Activated naive CD8-positive, alpha-beta T cell treated with anti-CD3 and anti-CD28 coated beads for 36 hours (primary cell): ENCODE results near the gene SPACA6. TPM values are rescaled to one million over a fixed set of nuclear protein-coding genes. Genes with fewer than 3 reads are reported as not detected.

Experiments
- DNase-seq: peaks from one replicate; pipeline ENCODE4 v3.0.0; 2021
- H3K27ac Mint-ChIP-seq: one replicate; pipeline ENCODE4 v1.8.0; 2022; ENCODE audit warnings: mild to moderate bottlenecking, moderate library complexity, mixed read lengths
- H3K27me3 Mint-ChIP-seq: one replicate; pipeline ENCODE4 v1.8.0; 2022; ENCODE audit warnings: mild to moderate bottlenecking, mixed read lengths
- H3K36me3 Mint-ChIP-seq: one replicate; pipeline ENCODE4 v1.8.0; 2021; ENCODE audit warnings: mild to moderate bottlenecking, mixed read lengths
- H3K4me1 Mint-ChIP-seq: one replicate; pipeline ENCODE4 v1.8.0; 2021; ENCODE audit warnings: mixed read lengths
- H3K4me3 Mint-ChIP-seq: one replicate; pipeline ENCODE4 v1.8.0; 2022; ENCODE audit warnings: mild to moderate bottlenecking, moderate library complexity, mixed read lengths
- H3K9me3 Mint-ChIP-seq: one replicate; pipeline ENCODE4 v1.8.0; 2022; ENCODE audit warnings: mixed read lengths
- total RNA-seq, 2 experiments: library from RNA; stranded (reverse); gene quantifications; one replicate each; pipeline ENCODE4 v1.2.3, GENCODE V29; 2021

The SPACA6 gene
- total RNA-seq, 2 experiments from 2014 or later = 2.0 to 2.1 TPM

DNA sequence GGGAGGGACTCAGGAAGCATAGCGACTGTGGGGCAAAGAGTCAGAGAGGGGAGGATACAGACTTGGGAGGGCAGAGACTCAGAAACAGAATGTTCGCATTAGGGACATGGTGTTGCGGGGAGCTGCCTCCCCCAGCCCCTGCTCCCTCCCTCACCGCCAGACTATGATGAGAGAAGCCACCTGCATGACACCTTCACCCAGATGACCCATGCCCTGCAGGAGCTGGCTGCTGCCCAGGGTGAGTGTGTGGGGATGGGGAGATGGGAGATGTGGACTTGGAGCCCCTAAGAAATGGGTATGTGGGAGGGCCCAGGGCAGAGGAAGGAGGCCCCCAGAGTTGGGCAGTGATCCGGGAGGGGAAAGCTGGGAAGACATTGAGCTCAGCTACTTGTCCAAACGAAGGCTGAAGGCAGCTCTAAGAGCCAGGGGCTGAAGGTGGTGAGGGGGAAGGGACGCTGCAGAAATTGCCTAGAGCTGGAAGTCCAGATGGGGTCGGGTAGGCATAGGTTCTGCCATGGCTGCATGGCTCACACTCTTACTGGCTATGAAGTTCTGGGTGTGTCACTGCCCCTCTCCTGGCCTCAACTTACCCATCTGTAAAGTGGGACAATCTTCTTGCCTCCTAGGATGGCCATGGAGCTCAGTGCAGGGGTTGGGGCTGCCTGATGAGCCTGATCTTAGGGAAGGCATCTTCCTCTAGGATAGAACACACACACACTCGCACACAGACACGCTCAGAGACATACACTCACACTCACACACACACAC lies 1.4 kb downstream of the SPACA6 start:
- no peaks in the 10 kb centered on the region for H3K9me3 Mint-ChIP-seq
- H3K36me3 Mint-ChIP-seq = no peaks in the 10 kb centered on the region
- H3K4me3 Mint-ChIP-seq = no peak overlapping the region
- H3K27ac Mint-ChIP-seq = no peak overlapping the region
- no peaks in the 10 kb centered on the region for H3K27me3 Mint-ChIP-seq
- DNase-seq = no peak
- H3K4me1 Mint-ChIP-seq = peaks cover 7% of the 10 kb centered on the region

DNA sequence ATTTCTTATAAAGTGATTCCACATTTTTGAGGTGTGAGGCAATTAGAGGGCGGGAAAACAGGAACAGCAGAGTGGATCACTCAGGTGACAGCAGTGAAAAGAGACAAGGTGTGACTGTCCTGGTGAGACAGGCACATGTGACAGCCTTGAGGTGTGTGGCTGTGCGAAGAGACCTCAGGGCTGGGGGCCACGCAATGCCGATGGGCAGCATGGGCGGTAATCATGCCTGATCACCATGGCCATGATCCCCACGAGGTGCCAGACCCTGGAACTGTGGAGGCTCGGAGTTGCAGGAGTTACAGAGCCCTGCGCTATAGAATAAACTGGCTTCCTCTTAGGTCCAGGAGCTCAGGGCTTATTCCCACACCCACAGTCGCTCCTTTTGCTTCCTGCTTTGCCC lies 2.0 kb downstream of the SPACA6 start:
- H3K9me3 Mint-ChIP-seq = no peaks in the 10 kb centered on the region
- DNase-seq = no peak
- H3K4me3 Mint-ChIP-seq = no peak overlapping the region
- peaks cover 6% of the 10 kb centered on the region for H3K4me1 Mint-ChIP-seq
- no peaks in the 10 kb centered on the region for H3K27me3 Mint-ChIP-seq
- H3K36me3 Mint-ChIP-seq = no peaks in the 10 kb centered on the region
- no peak overlapping the region for H3K27ac Mint-ChIP-seq

DNA sequence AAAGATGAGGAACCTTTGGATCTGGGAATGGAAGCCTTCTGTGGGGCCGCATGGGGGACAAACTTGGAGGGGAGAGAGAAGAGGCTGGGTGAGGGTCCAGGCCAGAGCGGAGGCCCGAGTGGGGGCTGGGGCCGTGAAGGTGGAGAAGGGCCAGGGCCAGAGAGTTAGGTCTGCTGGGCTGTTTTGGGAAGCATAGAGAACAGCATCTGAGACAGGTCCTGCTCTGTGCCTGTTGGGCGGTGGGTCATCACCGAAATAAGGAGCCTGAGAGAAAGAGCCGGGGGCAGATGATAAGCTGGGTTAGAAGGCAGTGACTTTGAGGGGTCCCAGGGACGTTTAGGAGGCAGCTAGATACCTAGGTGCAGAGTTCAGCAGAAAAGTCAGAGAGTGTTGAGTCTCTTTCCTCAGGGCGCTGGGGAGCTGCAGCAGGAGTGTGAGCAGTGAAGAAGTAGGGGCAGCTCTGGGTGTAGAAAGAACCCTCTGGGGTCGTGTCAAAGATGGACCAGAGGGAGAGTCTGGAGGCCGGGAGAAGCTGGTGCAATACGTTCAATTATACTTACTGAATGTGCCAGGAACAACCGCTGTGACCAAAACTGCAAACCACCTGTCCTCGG lies 2.7 kb downstream of the SPACA6 start:
- Mint-ChIP-seq H3K9me3 (no peaks in the 10 kb centered on the region), H3K27ac (no peak overlapping the region), H3K36me3 (no peaks in the 10 kb centered on the region), H3K4me3 (no peak overlapping the region), H3K27me3 (no peaks in the 10 kb centered on the region), H3K4me1 (peaks cover 5% of the 10 kb centered on the region)
- DNase-seq = no peak

DNA sequence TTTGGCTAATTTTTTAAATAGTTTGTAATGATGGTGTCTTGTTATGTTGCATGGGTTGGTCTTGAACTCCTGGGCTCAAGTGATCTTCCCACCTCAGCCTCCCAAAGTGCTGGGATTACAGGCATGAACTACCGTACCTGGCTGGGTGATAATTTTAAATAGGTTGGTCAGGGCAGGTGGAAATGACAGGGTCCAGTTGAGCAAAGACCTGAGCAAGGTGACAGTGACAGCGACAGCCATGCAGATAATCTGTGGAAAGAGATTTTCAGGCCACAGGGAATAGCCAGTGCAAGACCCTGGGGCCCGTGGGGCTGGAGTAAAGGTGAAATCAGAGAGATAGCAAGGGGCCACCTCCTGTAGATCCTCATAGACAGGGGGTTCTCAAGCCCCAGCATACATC lies 3.5 kb downstream of the SPACA6 start:
- no peak for DNase-seq
- Mint-ChIP-seq H3K4me1 (no peaks in the 10 kb centered on the region), H3K4me3 (no peak overlapping the region), H3K27ac (no peak overlapping the region), H3K9me3 (no peaks in the 10 kb centered on the region), H3K36me3 (no peaks in the 10 kb centered on the region), H3K27me3 (no peaks in the 10 kb centered on the region)

GRCh38 chr19:51697169-51697776 lies 4.1 kb downstream of the SPACA6 start:
- no peak overlapping the region for H3K27ac Mint-ChIP-seq
- no peaks in the 10 kb centered on the region for H3K27me3 Mint-ChIP-seq
- H3K36me3 Mint-ChIP-seq = no peaks in the 10 kb centered on the region
- H3K4me1 Mint-ChIP-seq = peaks cover under 1% of the 10 kb centered on the region
- H3K9me3 Mint-ChIP-seq = no peaks in the 10 kb centered on the region
- no peak for DNase-seq
- no peak overlapping the region for H3K4me3 Mint-ChIP-seq

DNA sequence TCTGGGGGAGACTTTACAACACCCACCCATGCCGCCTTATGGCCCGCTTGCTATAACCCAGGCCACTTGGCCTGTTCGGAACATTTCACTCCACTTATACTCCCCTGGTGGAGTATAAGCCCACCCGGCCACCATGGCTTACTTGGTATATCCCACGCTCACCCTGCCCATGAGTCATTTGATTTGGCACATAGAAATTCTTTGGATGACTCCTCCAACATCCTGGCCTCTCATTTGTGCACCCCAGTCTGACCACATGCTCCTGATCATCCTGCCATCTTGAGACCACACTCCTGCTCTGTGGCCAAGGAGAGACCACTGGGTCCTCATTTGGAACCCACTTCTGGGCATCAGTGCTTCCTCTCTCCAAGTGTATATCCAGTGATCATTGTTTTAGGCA lies 5.2 kb downstream of the SPACA6 start:
- H3K9me3 Mint-ChIP-seq = peaks cover 2% of the 10 kb centered on the region
- H3K36me3 Mint-ChIP-seq = no peaks in the 10 kb centered on the region
- peaks cover 8% of the 10 kb centered on the region for H3K27me3 Mint-ChIP-seq
- DNase-seq = no peak
- no peak overlapping the region for H3K4me3 Mint-ChIP-seq
- peaks cover 11% of the 10 kb centered on the region for H3K4me1 Mint-ChIP-seq
- H3K27ac Mint-ChIP-seq = no peak overlapping the region

GRCh38 chr19:51699170-51699569 lies 6.0 kb downstream of the SPACA6 start:
- Mint-ChIP-seq H3K4me3 (no peak overlapping the region), H3K27me3 (peaks cover 9% of the 10 kb centered on the region), H3K27ac (no peak overlapping the region), H3K36me3 (peaks cover under 1% of the 10 kb centered on the region), H3K4me1 (peaks cover 11% of the 10 kb centered on the region), H3K9me3 (peaks cover 2% of the 10 kb centered on the region)
- DNase-seq = no peak

- Mint-ChIP-seq H3K27me3 (peaks cover 9% of the 10 kb centered on the region), H3K4me3 (no peak overlapping the region), H3K9me3 (peaks cover 2% of the 10 kb centered on the region), H3K27ac (no peak overlapping the region), H3K4me1 (peaks cover 22% of the 10 kb centered on the region), H3K36me3 (peaks cover 21% of the 10 kb centered on the region)
- DNase-seq = no peak
Observed at GRCh38 chr19:51701468-51702100, 8.5 kb downstream of the SPACA6 start.

- Mint-ChIP-seq H3K27ac (no peak overlapping the region), H3K9me3 (peaks cover 2% of the 10 kb centered on the region), H3K36me3 (peaks cover 26% of the 10 kb centered on the region), H3K4me3 (peak overlapping the region; percentile 54), H3K27me3 (peaks cover 9% of the 10 kb centered on the region), H3K4me1 (peaks cover 22% of the 10 kb centered on the region)
- DNase-seq = peak; percentile 40
Observed at GRCh38 chr19:51702103-51702824, 9.1 kb downstream of the SPACA6 start.

DNA sequence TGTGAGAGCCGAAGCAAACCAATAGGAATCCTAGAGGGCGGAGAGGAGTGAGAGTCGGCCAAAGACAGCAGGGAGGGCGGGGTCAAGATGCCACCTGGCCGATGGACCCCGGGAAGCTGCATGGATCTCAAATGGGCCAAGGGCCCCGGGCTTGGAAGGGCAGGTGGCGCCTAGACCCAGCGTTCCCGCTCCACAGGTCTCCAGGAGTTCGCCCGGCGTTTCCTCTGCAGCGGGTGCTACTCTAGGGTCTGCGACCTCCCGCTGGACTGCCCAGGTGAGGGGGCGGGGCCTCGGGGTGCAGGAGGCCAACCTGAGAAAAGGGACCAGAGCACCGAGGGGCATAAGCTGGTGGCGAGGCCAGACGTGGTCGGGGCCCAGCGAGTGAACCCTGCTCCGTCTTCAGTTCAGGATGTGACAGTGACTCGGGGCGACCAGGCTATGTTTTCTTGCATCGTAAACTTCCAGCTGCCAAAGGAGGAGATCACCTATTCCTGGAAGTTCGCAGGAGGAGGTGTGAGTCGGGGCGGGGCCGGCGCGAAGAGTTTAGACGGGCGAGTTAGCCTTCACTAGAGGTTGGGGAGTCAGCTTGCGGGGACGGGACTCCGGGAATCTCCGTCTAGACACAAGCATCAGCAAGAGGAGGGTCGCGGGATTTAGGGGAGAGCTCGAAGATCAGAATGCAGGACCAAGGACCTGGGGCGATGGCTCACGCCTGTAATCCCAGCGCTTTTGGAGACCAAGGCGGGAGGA lies 9.9 kb downstream of the SPACA6 start:
- DNase-seq = no peak
- no peak overlapping the region for H3K27ac Mint-ChIP-seq

DNA sequence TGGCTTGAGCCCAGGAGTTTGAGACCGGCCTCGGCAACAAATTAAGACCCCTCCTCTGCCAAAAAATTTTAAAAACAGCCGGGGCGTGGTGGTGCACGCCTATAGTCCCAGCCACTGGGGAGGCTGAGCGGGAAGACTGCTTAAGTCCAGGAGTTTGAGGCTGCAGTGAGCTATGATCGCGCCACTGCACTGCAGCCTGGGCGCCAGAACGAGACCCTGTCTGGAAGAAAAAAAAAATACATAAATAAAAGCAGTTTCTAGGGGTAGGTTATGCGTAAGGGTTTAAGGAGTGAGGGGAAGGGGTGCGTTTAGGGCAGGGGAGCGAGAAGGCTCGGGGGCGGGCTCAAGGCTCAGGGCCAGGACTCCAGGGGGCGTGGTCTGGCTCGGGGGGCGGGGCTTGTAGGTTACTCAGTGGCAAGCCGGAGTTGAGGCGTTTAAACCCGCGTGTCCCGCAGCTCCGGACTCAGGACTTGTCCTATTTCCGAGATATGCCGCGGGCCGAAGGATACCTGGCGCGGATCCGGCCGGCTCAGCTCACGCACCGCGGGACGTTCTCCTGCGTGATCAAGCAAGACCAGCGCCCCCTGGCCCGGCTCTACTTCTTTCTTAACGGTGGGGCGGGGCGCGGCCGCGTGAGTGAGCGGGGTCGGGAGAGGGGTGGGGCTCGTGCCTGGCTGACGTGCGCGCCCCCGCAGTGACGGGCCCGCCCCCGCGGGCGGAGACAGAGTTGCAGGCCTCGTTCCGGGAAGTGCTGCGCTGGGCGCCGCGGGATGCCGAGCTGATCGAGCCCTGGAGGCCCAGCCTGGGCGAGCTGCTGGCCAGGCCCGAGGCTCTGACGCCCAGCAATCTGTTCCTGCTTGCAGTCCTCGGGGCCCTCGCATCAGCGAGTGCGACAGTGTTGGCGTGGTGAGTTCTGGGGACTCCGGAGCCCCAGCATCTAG lies 10.7 kb downstream of the SPACA6 start:
- DNase-seq = peak; percentile 97
- H3K36me3 Mint-ChIP-seq = peaks cover 26% of the 10 kb centered on the region
- peaks cover 22% of the 10 kb centered on the region for H3K4me1 Mint-ChIP-seq
- H3K4me3 Mint-ChIP-seq = peak overlapping the region; percentile 92
- peaks cover 2% of the 10 kb centered on the region for H3K9me3 Mint-ChIP-seq
- H3K27me3 Mint-ChIP-seq = peaks cover 9% of the 10 kb centered on the region
- peak overlapping the region; percentile 95 for H3K27ac Mint-ChIP-seq

More for the DNA sequence above, 9.9 kb downstream of the SPACA6 start:
- peak overlapping the region; percentile 92 for H3K4me3 Mint-ChIP-seq
- H3K9me3 Mint-ChIP-seq = peaks cover 2% of the 10 kb centered on the region
- peaks cover 26% of the 10 kb centered on the region for H3K36me3 Mint-ChIP-seq
- H3K27me3 Mint-ChIP-seq = peaks cover 9% of the 10 kb centered on the region
- H3K4me1 Mint-ChIP-seq = peaks cover 22% of the 10 kb centered on the region

- Mint-ChIP-seq H3K4me3 (peak overlapping the region; percentile 92), H3K4me1 (peaks cover 22% of the 10 kb centered on the region), H3K9me3 (peaks cover 2% of the 10 kb centered on the region), H3K36me3 (peaks cover 26% of the 10 kb centered on the region), H3K27ac (peak overlapping the region; percentile 95), H3K27me3 (peaks cover 9% of the 10 kb centered on the region)
- DNase-seq = no peak
Observed at GRCh38 chr19:51704626-51705025, 11.5 kb downstream of the SPACA6 start.

DNA sequence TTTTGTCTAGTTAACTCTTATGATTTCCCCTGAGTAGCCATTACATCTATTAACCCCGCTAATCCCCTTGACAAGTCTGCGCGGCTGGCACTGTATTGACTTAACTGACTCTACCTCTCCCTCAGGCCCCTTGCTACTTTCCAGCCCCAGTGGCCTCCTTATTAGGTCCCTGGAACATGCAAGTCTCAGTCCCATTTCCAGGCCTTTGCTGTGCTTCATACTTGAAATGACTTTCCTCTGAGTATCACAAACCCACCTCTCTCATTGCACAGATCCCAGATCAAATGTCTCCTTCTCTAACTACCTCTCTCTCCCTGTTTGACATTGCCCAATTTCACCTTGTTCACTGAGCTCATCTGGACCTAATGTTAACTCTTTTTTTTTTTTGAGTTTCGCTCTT lies 13.2 kb downstream of the SPACA6 start:
- peaks cover 9% of the 10 kb centered on the region for H3K27me3 Mint-ChIP-seq
- no peak for DNase-seq
- H3K27ac Mint-ChIP-seq = peak overlapping the region; percentile 2
- H3K4me1 Mint-ChIP-seq = peaks cover 22% of the 10 kb centered on the region
- H3K4me3 Mint-ChIP-seq = peak overlapping the region; percentile 32
- H3K36me3 Mint-ChIP-seq = peaks cover 26% of the 10 kb centered on the region
- H3K9me3 Mint-ChIP-seq = peaks cover 2% of the 10 kb centered on the region
